ENCODE data around the gene NEB.

The NEB gene

DNA sequence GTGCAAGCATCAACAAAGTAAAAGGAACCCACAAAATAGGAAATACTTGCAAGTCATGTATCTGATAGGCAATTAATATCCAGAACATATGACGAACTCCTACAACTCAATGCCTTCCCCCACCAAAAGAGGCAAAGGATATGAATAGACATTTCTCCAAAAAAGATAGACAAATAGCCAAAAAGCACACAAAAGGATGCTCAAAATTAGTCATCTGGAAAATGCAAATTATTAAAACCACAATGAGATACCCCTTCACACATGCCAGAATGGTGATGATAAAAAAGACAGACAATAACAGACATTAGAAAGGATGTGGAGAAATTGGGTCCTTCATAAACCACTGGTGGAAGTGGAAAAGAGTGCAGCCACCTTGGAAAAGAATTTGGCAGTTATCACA, 248.2 kb downstream of the NEB start:
- no peak for TF ChIP-seq CTCF (IDR thresholded peaks at IDR 0.05; ENCODE audit: low read depth, low read length)
- H3K4me3 ChIP-seq (ENCODE audit: low read depth, low read length), result no peak overlapping the region

GRCh38 chr2:151484100-151484499, 250.2 kb downstream of the NEB start:
- TF ChIP-seq CTCF (IDR thresholded peaks at IDR 0.05; ENCODE audit: low read depth, low read length), result no peak
- no peak overlapping the region for H3K4me3 ChIP-seq (ENCODE audit: low read depth, low read length)

- no peak for TF ChIP-seq CTCF (IDR thresholded peaks at IDR 0.05; ENCODE audit: low read depth, low read length)
- no peak overlapping the region for H3K4me3 ChIP-seq (ENCODE audit: low read depth, low read length)
Observed at GRCh38 chr2:151483546-151483945, 250.7 kb downstream of the NEB start.

- TF ChIP-seq CTCF (IDR thresholded peaks at IDR 0.05; ENCODE audit: low read depth, low read length), result no peak
- no peak overlapping the region for H3K4me3 ChIP-seq (ENCODE audit: low read depth, low read length)
Observed at GRCh38 chr2:151482171-151482725, 252.0 kb downstream of the NEB start.

DNA sequence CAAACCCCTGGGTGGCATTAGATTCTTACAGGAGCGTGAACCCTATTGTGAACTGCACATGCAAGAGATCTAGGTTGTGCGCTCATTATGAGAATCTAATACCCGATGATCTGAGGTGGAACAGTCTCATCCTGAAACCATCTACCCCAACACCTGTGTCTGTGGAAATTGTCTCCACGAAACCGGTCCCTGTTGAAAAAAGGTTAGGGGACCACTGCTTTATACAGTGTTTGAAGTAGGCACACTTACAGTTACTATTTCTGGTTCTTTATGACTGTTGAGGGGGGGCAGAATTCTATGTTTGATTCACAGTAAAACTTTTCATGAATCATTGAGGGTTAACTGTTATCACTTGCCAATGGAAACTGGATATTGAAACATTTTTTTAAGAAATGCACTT, 252.5 kb downstream of the NEB start:
- no peak for TF ChIP-seq CTCF (IDR thresholded peaks at IDR 0.05; ENCODE audit: low read depth, low read length)
- no peak overlapping the region for H3K4me3 ChIP-seq (ENCODE audit: low read depth, low read length)

DNA sequence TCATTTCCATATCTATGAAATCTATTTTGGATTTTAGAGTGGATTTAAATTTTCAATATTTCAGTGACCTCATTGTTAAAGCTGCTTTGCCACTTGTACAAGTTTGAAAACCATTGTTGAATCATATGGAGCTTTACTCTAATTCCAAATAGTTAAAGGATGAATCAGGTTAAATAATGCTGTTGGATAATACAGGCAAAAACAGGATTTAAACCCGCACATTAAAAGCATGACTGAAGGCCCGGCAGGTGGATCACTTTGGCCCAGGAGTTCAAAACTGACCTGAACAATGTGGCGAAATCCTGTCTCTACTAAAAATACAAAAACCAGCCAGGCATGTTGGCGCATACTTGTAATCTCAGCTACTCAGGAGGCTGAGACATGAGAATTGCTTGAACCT, 256.3 kb downstream of the NEB start:
- H3K4me3 ChIP-seq (ENCODE audit: low read depth, low read length), result no peak overlapping the region
- no peak for TF ChIP-seq CTCF (IDR thresholded peaks at IDR 0.05; ENCODE audit: low read depth, low read length)

DNA sequence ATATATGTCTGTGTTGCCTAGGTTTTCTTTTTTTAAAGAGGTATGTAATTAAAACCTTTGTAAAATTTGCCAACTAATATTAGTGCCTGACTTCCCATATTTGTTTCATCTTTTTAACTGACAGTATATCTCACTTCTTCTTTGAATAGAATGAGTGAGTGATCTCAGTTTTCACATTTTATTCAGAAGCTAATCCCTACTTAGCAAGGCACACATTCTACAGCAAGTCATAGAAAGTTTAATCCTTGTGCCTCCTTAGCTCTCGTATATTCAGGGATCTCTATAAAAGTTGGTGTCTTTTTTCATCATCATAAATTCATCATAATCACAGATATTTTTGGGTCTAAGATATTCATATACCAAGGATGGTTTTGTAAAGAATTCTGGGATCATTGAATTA, 258.0 kb downstream of the NEB start:
- no peak for TF ChIP-seq CTCF (IDR thresholded peaks at IDR 0.05; ENCODE audit: low read depth, low read length)
- H3K4me3 ChIP-seq (ENCODE audit: low read depth, low read length), result no peak overlapping the region

Measured in WI38 (cell line).